Measurements from ENCODE around the gene CSGALNACT2. TPM values are rescaled to one million over a fixed set of nuclear protein-coding genes. Genes with fewer than 3 reads are reported as not detected.

CSGALNACT2 gene
- total RNA-seq, 1 experiment from 2014 or later = 8.9 TPM

- Histone ChIP-seq H3K9me3 (ENCODE audit: control insufficient read depth, low read depth, low read length) (no peaks in the 10 kb centered on the region), H2AK5ac (ENCODE audit: insufficient read length, low read length) (no peak overlapping the region), H3K23ac (ENCODE audit: insufficient read length, low read depth, low read length) (no peak overlapping the region), H3K4ac (ENCODE audit: low read depth, low read length) (no peak overlapping the region), H3K79me1 (ENCODE audit: insufficient read depth, low read depth, low read length, poor library complexity, severe bottlenecking) (no peaks in the 10 kb centered on the region), H3K27ac (ENCODE audit: insufficient read length, low read depth, low read length) (no peak overlapping the region), H3K79me2 (ENCODE audit: insufficient read depth, low read length) (no peaks in the 10 kb centered on the region), H2BK5ac (ENCODE audit: insufficient read length, low read length) (no peak overlapping the region), H2AFZ (ENCODE audit: low read length) (no peak overlapping the region), H3K4me2 (ENCODE audit: insufficient read depth, insufficient read length, low read length) (no peak overlapping the region), H3K14ac (ENCODE audit: insufficient read depth, low read length) (no peak overlapping the region), H3K23me2 (ENCODE audit: insufficient read length, low read depth, low read length, poor library complexity, severe bottlenecking) (no peaks in the 10 kb centered on the region), H3K4me1 (ENCODE audit: insufficient read depth, low read length) (no peaks in the 10 kb centered on the region), H3K18ac (ENCODE audit: insufficient read length, low read depth, low read length) (no peak overlapping the region), H3K56ac (ENCODE audit: insufficient read length, low read depth, low read length) (no peak overlapping the region), H3K9ac (ENCODE audit: extremely low read depth, insufficient read length, low read length) (no peak overlapping the region), H4K8ac (replicated peaks; ENCODE audit: insufficient read length, low read depth, low read length) (no peak overlapping the region), H2BK12ac (ENCODE audit: insufficient read length, low read depth, low read length) (no peak overlapping the region), H2BK120ac (ENCODE audit: low read depth, low read length, poor library complexity, severe bottlenecking) (no peak overlapping the region), H3K27me3 (ENCODE audit: insufficient read depth, low read length) (no peaks in the 10 kb centered on the region), H2BK20ac (ENCODE audit: low read depth, low read length, poor library complexity, severe bottlenecking) (no peak overlapping the region), H3T11ph (ENCODE audit: low read length) (no peak overlapping the region), H4K20me1 (ENCODE audit: control insufficient read depth, insufficient read depth, insufficient read length) (no peaks in the 10 kb centered on the region), H4K91ac (ENCODE audit: insufficient read length, low read depth, low read length) (no peak overlapping the region), H2BK15ac (ENCODE audit: low read depth, low read length) (no peak overlapping the region), H4K5ac (ENCODE audit: insufficient read length, low read depth, low read length) (no peak overlapping the region)
- Mint-ChIP-seq H3K36me3 (ENCODE audit: insufficient read depth in 1 of 3, low read depth in 3 of 3) (peaks cover 2 to 8% (median 5%) of the 10 kb centered on the region in 3 experiments; a peak in 4 of 7 replicates), H3K4me3 (no peak overlapping the region), H3K27me3 (ENCODE audit: low read depth) (no peaks in the 10 kb centered on the region), H3K4me1 (peaks cover 6 to 7% of the 10 kb centered on the region in 2 experiments; a peak in 2 of 4 replicates), H3K9me3 (no peaks in the 10 kb centered on the region), H3K27ac (peak overlapping the region in 1 of 3 experiments; percentile 31; a peak in 2 of 7 replicates)
- TF ChIP-seq CTCF (conservative IDR thresholded peaks at IDR 0.05) = no peak
- no peak for DNase-seq
- no CpG with 5 or more reads among the region's 5 CpGs for WGBS (ENCODE audit: extremely low coverage, insufficient read length, low lambda C conversion rate)
These were observed 34.4 kb downstream of the CSGALNACT2 start for GRCh38 chr10:43172645-43173044.
